Parathyroid adenoma (tissue), 2 donors: ENCODE data around the gene CALD1.

Experiments used
- H2AFZ ChIP-seq: fragments of 300-600 bp; sonication (generic); one replicate; pipeline ENCODE4 v1.7.0; 2017; ENCODE audit warnings: antibody characterized with exemption, mild to moderate bottlenecking
- H3K27ac ChIP-seq: fragments of 300-600 bp; sonication (generic); one replicate; pipeline ENCODE4 v1.7.0; 2017
- H3K27me3 ChIP-seq: fragments of 300-600 bp; sonication (generic); one replicate; pipeline ENCODE4 v1.7.0; 2017; ENCODE audit warnings: low read length; ENCODE audit not compliant: control insufficient read depth, insufficient read depth
- H3K36me3 ChIP-seq: fragments of 300-600 bp; sonication (generic); one replicate; pipeline ENCODE4 v1.7.0; 2017; ENCODE audit warnings: low read length; ENCODE audit not compliant: control insufficient read depth, insufficient read depth
- H3K4me1 ChIP-seq: fragments of 300-600 bp; sonication (generic); one replicate; pipeline ENCODE4 v1.7.0; 2017; ENCODE audit warnings: control low read depth
- H3K4me2 ChIP-seq: fragments of 300-600 bp; sonication (generic); one replicate; pipeline ENCODE4 v1.7.0; 2017; ENCODE audit warnings: low read length
- H3K4me3 ChIP-seq: fragments of 300-600 bp; sonication (generic); one replicate; pipeline ENCODE4 v1.7.0; 2017; ENCODE audit warnings: low read depth, low read length
- H3K79me2 ChIP-seq: fragments of 300-600 bp; sonication (generic); one replicate; pipeline ENCODE4 v1.7.0; 2017; ENCODE audit warnings: control low read depth
- H3K9ac ChIP-seq: fragments of 300-600 bp; sonication (generic); one replicate; pipeline ENCODE4 v1.7.0; 2017; ENCODE audit warnings: mild to moderate bottlenecking
- H3K9me3 ChIP-seq: fragments of 300-600 bp; sonication (generic); one replicate; pipeline ENCODE4 v1.7.0; 2017; ENCODE audit warnings: low read length; ENCODE audit not compliant: control insufficient read depth
- TF ChIP-seq, protein P1 (sequence below): fragments of 300-600 bp; sonication (generic); IDR thresholded peaks from one replicate; pipeline ENCODE4 v1.7.0; 2017; ENCODE audit warnings: antibody characterized with exemption, mild to moderate bottlenecking
- donor health status: primary hyperparathyroidism.

Gene CALD1

DNA sequence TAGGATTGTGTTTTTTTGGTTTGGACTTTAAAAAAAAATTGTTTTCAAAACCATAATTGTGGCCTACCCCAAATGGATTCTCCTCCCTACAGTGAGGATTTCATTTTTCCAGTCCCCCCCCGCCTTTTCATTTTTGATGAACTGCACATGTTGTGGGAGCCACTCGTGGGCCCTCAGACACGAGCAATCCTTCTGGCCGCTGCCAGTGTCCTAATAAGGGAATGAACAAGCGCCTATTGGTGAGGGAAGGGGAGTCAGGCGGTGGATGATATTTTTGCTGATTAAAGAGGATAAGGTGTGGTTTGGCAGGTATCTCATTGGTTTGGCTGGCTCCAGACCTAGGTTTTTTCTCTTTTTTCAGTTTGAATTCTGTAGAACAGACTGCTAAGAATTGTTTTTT lies 128.2 kb downstream of the CALD1 start:
- Histone ChIP-seq H3K4me2 (no peak overlapping the region), H2AFZ (no peak overlapping the region), H3K4me3 (no peak overlapping the region), H3K36me3 (no peaks in the 10 kb centered on the region), H3K27me3 (no peaks in the 10 kb centered on the region), H3K27ac (no peak overlapping the region), H3K9me3 (no peaks in the 10 kb centered on the region), H3K79me2 (no peaks in the 10 kb centered on the region), H3K9ac (no peak overlapping the region), H3K4me1 (no peaks in the 10 kb centered on the region)
- TF ChIP-seq, protein P1, sequence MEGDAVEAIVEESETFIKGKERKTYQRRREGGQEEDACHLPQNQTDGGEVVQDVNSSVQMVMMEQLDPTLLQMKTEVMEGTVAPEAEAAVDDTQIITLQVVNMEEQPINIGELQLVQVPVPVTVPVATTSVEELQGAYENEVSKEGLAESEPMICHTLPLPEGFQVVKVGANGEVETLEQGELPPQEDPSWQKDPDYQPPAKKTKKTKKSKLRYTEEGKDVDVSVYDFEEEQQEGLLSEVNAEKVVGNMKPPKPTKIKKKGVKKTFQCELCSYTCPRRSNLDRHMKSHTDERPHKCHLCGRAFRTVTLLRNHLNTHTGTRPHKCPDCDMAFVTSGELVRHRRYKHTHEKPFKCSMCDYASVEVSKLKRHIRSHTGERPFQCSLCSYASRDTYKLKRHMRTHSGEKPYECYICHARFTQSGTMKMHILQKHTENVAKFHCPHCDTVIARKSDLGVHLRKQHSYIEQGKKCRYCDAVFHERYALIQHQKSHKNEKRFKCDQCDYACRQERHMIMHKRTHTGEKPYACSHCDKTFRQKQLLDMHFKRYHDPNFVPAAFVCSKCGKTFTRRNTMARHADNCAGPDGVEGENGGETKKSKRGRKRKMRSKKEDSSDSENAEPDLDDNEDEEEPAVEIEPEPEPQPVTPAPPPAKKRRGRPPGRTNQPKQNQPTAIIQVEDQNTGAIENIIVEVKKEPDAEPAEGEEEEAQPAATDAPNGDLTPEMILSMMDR, result no peak

- no peaks in the 10 kb centered on the region for H3K27me3 ChIP-seq
- no peak overlapping the region for H2AFZ ChIP-seq
- H3K4me1 ChIP-seq, result no peaks in the 10 kb centered on the region
- H3K27ac ChIP-seq, result no peak overlapping the region
- TF ChIP-seq, protein P1, result no peak
- H3K9ac ChIP-seq, result no peak overlapping the region
- H3K4me3 ChIP-seq, result no peak overlapping the region
- H3K79me2 ChIP-seq, result no peaks in the 10 kb centered on the region
- no peaks in the 10 kb centered on the region for H3K36me3 ChIP-seq
- no peaks in the 10 kb centered on the region for H3K9me3 ChIP-seq
- H3K4me2 ChIP-seq, result no peak overlapping the region
Measured at GRCh38 chr7:134908289-134908688, 128.9 kb downstream of the CALD1 start.

DNA sequence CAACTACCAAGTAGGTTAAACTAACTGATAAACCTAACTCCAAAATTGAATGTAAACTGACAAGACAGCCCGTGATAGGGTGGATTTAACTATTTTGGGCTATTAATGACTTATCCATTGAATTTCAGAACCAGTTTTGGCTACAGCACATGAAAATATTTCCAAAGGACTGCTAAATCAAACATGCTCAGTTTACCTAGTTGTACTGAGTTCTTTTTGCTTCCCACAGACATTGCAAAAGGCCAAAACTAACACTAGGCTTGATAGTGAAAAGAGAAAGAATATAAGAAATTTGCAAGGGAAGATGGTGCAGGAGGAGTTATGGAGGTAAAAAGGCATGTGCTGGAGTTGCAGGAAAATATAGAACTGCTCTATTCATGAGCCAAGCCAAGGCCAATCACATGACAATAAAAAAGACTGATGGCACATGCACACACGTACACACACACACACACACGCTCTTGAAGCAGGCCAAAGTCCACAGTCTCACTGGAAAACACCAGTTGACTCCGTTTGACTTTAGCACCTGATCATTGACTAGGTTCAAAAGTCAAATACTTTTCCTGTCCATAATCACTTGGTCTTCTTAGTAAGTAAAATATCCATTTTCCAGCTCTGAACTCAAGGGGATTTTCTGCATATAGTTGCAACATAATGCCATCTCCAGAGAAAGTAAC lies 130.9 kb downstream of the CALD1 start:
- H3K4me1 ChIP-seq, result no peaks in the 10 kb centered on the region
- TF ChIP-seq, protein P1, result no peak
- H3K36me3 ChIP-seq, result no peaks in the 10 kb centered on the region
- no peak overlapping the region for H3K4me2 ChIP-seq
- H3K4me3 ChIP-seq, result no peak overlapping the region
- no peaks in the 10 kb centered on the region for H3K79me2 ChIP-seq
- H3K27ac ChIP-seq, result no peak overlapping the region
- no peak overlapping the region for H2AFZ ChIP-seq
- no peak overlapping the region for H3K9ac ChIP-seq
- H3K27me3 ChIP-seq, result no peaks in the 10 kb centered on the region
- H3K9me3 ChIP-seq, result no peaks in the 10 kb centered on the region

DNA sequence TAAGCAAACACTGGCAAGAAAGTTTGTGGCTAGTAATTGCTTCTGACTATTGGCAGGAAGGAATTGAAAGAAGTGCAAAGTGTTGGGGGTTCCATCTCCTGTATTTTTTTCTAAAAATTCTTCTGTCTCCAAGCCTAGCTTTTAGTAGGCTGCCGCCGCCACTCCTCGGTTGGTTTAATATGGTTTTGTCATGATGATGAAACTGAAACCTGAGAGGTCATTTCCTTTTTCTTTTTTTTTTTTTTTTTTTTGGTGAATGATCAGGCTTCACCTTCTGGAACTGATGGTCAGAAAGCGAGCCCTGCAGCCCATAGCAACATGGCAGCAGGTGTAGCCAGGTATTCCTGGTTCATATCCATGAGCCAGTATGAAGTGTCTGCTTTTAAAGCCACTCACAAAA lies 131.5 kb downstream of the CALD1 start:
- H3K27me3 ChIP-seq, result no peaks in the 10 kb centered on the region
- H3K9me3 ChIP-seq, result no peaks in the 10 kb centered on the region
- no peak overlapping the region for H2AFZ ChIP-seq
- TF ChIP-seq, protein P1, result no peak
- no peaks in the 10 kb centered on the region for H3K36me3 ChIP-seq
- no peak overlapping the region for H3K27ac ChIP-seq
- no peak overlapping the region for H3K9ac ChIP-seq
- H3K4me3 ChIP-seq, result no peak overlapping the region
- H3K4me2 ChIP-seq, result no peak overlapping the region
- no peaks in the 10 kb centered on the region for H3K4me1 ChIP-seq
- H3K79me2 ChIP-seq, result no peaks in the 10 kb centered on the region
